ENCODE data around the gene RPL10. TPM values are rescaled to one million over a fixed set of nuclear protein-coding genes. Genes with fewer than 3 reads are reported as not detected.
A peak's percentile ranks its signal among the peaks of the same experiment; 100 is the strongest.

The RPL10 gene
- total RNA-seq, 1 experiment from 2014 or later = 2,110 TPM

- Histone ChIP-seq H2BK5ac (ENCODE audit: insufficient read length, low read length) (no peak overlapping the region), H3K4ac (ENCODE audit: low read depth, low read length) (no peak overlapping the region), H3K4me2 (ENCODE audit: insufficient read depth, insufficient read length, low read length) (no peak overlapping the region), H2BK12ac (ENCODE audit: insufficient read length, low read depth, low read length) (no peak overlapping the region), H3K56ac (ENCODE audit: insufficient read length, low read depth, low read length) (no peak overlapping the region), H4K5ac (ENCODE audit: insufficient read length, low read depth, low read length) (no peak overlapping the region), H2AFZ (ENCODE audit: low read length) (no peak overlapping the region), H3K18ac (ENCODE audit: insufficient read length, low read depth, low read length) (no peak overlapping the region), H3K79me1 (ENCODE audit: insufficient read depth, low read depth, low read length, poor library complexity, severe bottlenecking) (no peaks in the 10 kb centered on the region), H2BK15ac (ENCODE audit: low read depth, low read length) (no peak overlapping the region), H3K9ac (ENCODE audit: extremely low read depth, insufficient read length, low read length) (no peak overlapping the region), H2BK20ac (ENCODE audit: low read depth, low read length, poor library complexity, severe bottlenecking) (no peak overlapping the region), H3T11ph (ENCODE audit: low read length) (no peak overlapping the region), H2AK5ac (ENCODE audit: insufficient read length, low read length) (no peak overlapping the region), H3K23ac (ENCODE audit: insufficient read length, low read depth, low read length) (no peak overlapping the region), H4K8ac (replicated peaks; ENCODE audit: insufficient read length, low read depth, low read length) (no peak overlapping the region), H3K27me3 (ENCODE audit: insufficient read depth, low read length) (no peaks in the 10 kb centered on the region), H3K4me1 (ENCODE audit: insufficient read depth, low read length) (no peaks in the 10 kb centered on the region), H3K79me2 (ENCODE audit: insufficient read depth, low read length) (no peaks in the 10 kb centered on the region), H3K14ac (ENCODE audit: insufficient read depth, low read length) (no peak overlapping the region), H2BK120ac (ENCODE audit: low read depth, low read length, poor library complexity, severe bottlenecking) (no peak overlapping the region), H3K9me3 (ENCODE audit: control insufficient read depth, low read depth, low read length) (peaks cover 22% of the 10 kb centered on the region), H4K20me1 (ENCODE audit: control insufficient read depth, insufficient read depth, insufficient read length) (peaks cover 3% of the 10 kb centered on the region), H3K23me2 (ENCODE audit: insufficient read length, low read depth, low read length, poor library complexity, severe bottlenecking) (peaks cover 3% of the 10 kb centered on the region), H4K91ac (ENCODE audit: insufficient read length, low read depth, low read length) (no peak overlapping the region), H3K27ac (ENCODE audit: insufficient read length, low read depth, low read length) (no peak overlapping the region)
- peaks cover 2% of the 10 kb centered on the region for H3K27me3 Mint-ChIP-seq (ENCODE audit: low read depth)
- DNase-seq = no peak
- WGBS (ENCODE audit: extremely low coverage, insufficient read length, low lambda C conversion rate) = no CpG with 5 or more reads among the region's 27 CpGs
- peaks cover 51 to 68% of the 10 kb centered on the region in 2 experiments for H3K9me3 Mint-ChIP-seq
- no peaks in the 10 kb centered on the region for H3K4me1 Mint-ChIP-seq
- H3K4me3 Mint-ChIP-seq = no peak overlapping the region
- peaks cover 31 to 85% (median 82%) of the 10 kb centered on the region in 3 experiments for H3K36me3 Mint-ChIP-seq (ENCODE audit: insufficient read depth in 1 of 3, low read depth in 3 of 3)
- TF ChIP-seq CTCF (conservative IDR thresholded peaks at IDR 0.05) = no peak
- 0 out of 7 replicates have a peak overlapping the region, but pooled peaks of 1 of the 3 experiments have one; percentile 57 for H3K27ac Mint-ChIP-seq
Observed at GRCh38 chrX:154357205-154357604, 41.0 kb upstream of the RPL10 start.
